ENCODE measurements around the gene SIMC1.
"Not testable (repeated sequence)": the region's sequence is repeated elsewhere in the genome, so short reads cannot be mapped to it uniquely, and the experiment has no call there.

- TF ChIP-seq CTCF, POLR2A, POLR2AphosphoS5, EP300 (IDR thresholded peaks at IDR 0.05): not testable (repeated sequence)
Observed at GRCh38 chr5:176222006-176222405, 16.2 kb upstream of the SIMC1 start.

Data from stomach (tissue), 4 donors.